H9 (cell line): ENCODE data around the gene NKD1. TPM values are rescaled to one million over a fixed set of nuclear protein-coding genes. Genes with fewer than 3 reads are reported as not detected.

Source experiments
- DNase-seq: peaks from one replicate; pipeline ENCODE4 v3.0.0-alpha.2; 2017
- H2AFZ ChIP-seq: one replicate; pipeline ENCODE4 v1.6.1; 2013; ENCODE audit warnings: mild to moderate bottlenecking, low read length, control low read depth, moderate library complexity
- H2AK5ac ChIP-seq: 2 replicates; pipeline ENCODE4 v1.6.1; 2013; ENCODE audit warnings: low read length, control low read depth, mixed read lengths; ENCODE audit not compliant: insufficient read length
- H2BK120ac ChIP-seq: one replicate; pipeline ENCODE4 v1.6.1; 2013; ENCODE audit warnings: low read depth, mild to moderate bottlenecking, low read length, control low read depth, inconsistent platforms; ENCODE audit not compliant: poor library complexity, severe bottlenecking
- H2BK12ac ChIP-seq: 2 replicates; pipeline ENCODE4 v1.6.1; 2013; ENCODE audit warnings: low read length, control low read depth, mixed read lengths, low read depth; ENCODE audit not compliant: insufficient read length
- H2BK15ac ChIP-seq: 2 replicates; pipeline ENCODE4 v1.6.1; 2013; ENCODE audit warnings: low read depth, low read length, control low read depth
- H2BK20ac ChIP-seq: one replicate; pipeline ENCODE4 v1.6.1; 2013; ENCODE audit warnings: low read depth, mild to moderate bottlenecking, low read length, control low read depth, inconsistent platforms; ENCODE audit not compliant: poor library complexity, severe bottlenecking
- H2BK5ac ChIP-seq: 2 replicates; pipeline ENCODE4 v1.6.1; 2013; ENCODE audit warnings: low read length, control low read depth, mixed read lengths; ENCODE audit not compliant: insufficient read length
- H3K14ac ChIP-seq: 2 replicates; pipeline ENCODE4 v1.6.1; 2013; ENCODE audit warnings: low read length, control low read depth; ENCODE audit not compliant: insufficient read depth
- H3K18ac ChIP-seq: 2 replicates; pipeline ENCODE4 v1.6.1; 2013; ENCODE audit warnings: low read depth, mild to moderate bottlenecking, mixed read lengths, low read length, control low read depth; ENCODE audit not compliant: insufficient read length
- H3K23ac ChIP-seq: 2 replicates; pipeline ENCODE4 v1.6.1; 2013; ENCODE audit warnings: low read length, control low read depth, mixed read lengths, low read depth; ENCODE audit not compliant: insufficient read length
- H3K23me2 ChIP-seq: 2 replicates; pipeline ENCODE4 v1.6.1; 2013; ENCODE audit warnings: low read depth, mild to moderate bottlenecking, mixed read lengths, low read length, control low read depth; ENCODE audit not compliant: insufficient read length, poor library complexity, severe bottlenecking
- H3K27ac ChIP-seq: 2 replicates; pipeline ENCODE4 v1.5.1; 2013; ENCODE audit warnings: low read length, control low read depth, mixed read lengths, low read depth; ENCODE audit not compliant: insufficient read length
- H3K27me3 ChIP-seq: 2 replicates; pipeline ENCODE4 v1.6.1; 2013; ENCODE audit warnings: low read length, control low read depth, inconsistent platforms; ENCODE audit not compliant: insufficient read depth
- H3K4ac ChIP-seq: 2 replicates; pipeline ENCODE4 v1.6.1; 2013; ENCODE audit warnings: low read depth, mild to moderate bottlenecking, control low read depth, inconsistent platforms, low read length, moderate library complexity
- H3K4me1 ChIP-seq: 2 replicates; pipeline ENCODE4 v1.6.1; 2013; ENCODE audit warnings: low read length, control low read depth, inconsistent platforms; ENCODE audit not compliant: insufficient read depth
- H3K4me2 ChIP-seq: 2 replicates; pipeline ENCODE4 v1.6.1; 2013; ENCODE audit warnings: low read length, control low read depth, mixed read lengths; ENCODE audit not compliant: insufficient read length, insufficient read depth
- H3K56ac ChIP-seq: 2 replicates; pipeline ENCODE4 v1.6.1; 2013; ENCODE audit warnings: low read depth, mild to moderate bottlenecking, mixed read lengths, low read length, control low read depth; ENCODE audit not compliant: insufficient read length
- H3K79me1 ChIP-seq: 2 replicates; pipeline ENCODE4 v1.6.1; 2013; ENCODE audit warnings: low read depth, mild to moderate bottlenecking, moderate library complexity, low read length, control low read depth, inconsistent platforms; ENCODE audit not compliant: insufficient read depth, poor library complexity, severe bottlenecking
- H3K79me2 ChIP-seq: 2 replicates; pipeline ENCODE4 v1.6.1; 2013; ENCODE audit warnings: low read length, control low read depth, inconsistent platforms; ENCODE audit not compliant: insufficient read depth
- H3K9ac ChIP-seq: 2 replicates; pipeline ENCODE4 v1.6.1; 2013; ENCODE audit warnings: low read length, control low read depth, mixed read lengths; ENCODE audit not compliant: insufficient read length; ENCODE audit errors: extremely low read depth
- H3K9me3 ChIP-seq: one replicate; pipeline ENCODE4 v1.6.1; 2013; ENCODE audit warnings: low read depth, low read length, inconsistent platforms; ENCODE audit not compliant: control insufficient read depth
- H3T11ph ChIP-seq: one replicate; pipeline ENCODE4 v1.6.1; 2013; ENCODE audit warnings: mild to moderate bottlenecking, low read length, control low read depth, inconsistent platforms
- H4K20me1 ChIP-seq: one replicate; pipeline ENCODE4 v1.6.1; 2013; ENCODE audit not compliant: control insufficient read depth, insufficient read length, insufficient read depth
- H4K5ac ChIP-seq: 2 replicates; pipeline ENCODE4 v1.6.1; 2013; ENCODE audit warnings: low read depth, mild to moderate bottlenecking, mixed read lengths, low read length, control low read depth; ENCODE audit not compliant: insufficient read length
- H4K8ac ChIP-seq: replicated peaks from 2 replicates; pipeline ENCODE4 v1.6.1; 2013; ENCODE audit warnings: low read length, control low read depth, mixed read lengths, low read depth; ENCODE audit not compliant: insufficient read length
- H4K91ac ChIP-seq: 2 replicates; pipeline ENCODE4 v1.6.1; 2013; ENCODE audit warnings: low read depth, mild to moderate bottlenecking, moderate library complexity, mixed read lengths, low read length, control low read depth; ENCODE audit not compliant: insufficient read length
- H3K27ac Mint-ChIP-seq, 3 experiments: 2 replicates in 2 of 3; 3 replicates in 1 of 3; pipeline ENCODE4 v1.8.0; 2020 to 2021; ENCODE audit warnings: mixed read lengths in 3 of 3, mild to moderate bottlenecking in 1 of 3, moderate library complexity in 1 of 3
- H3K27me3 Mint-ChIP-seq: 2 replicates; pipeline ENCODE4 v1.8.0; 2021; ENCODE audit warnings: low read depth, mild to moderate bottlenecking, moderate library complexity, mixed read lengths
- H3K36me3 Mint-ChIP-seq, 3 experiments: 2 replicates in 2 of 3; 3 replicates in 1 of 3; pipeline ENCODE4 v1.8.0; 2020 to 2021; ENCODE audit warnings: low read depth in 3 of 3, mixed read lengths in 3 of 3; ENCODE audit not compliant: insufficient read depth in 1 of 3
- H3K4me1 Mint-ChIP-seq, 2 experiments: 2 replicates each; pipeline ENCODE4 v1.8.0; 2020; ENCODE audit warnings: mixed read lengths in 2 of 2
- H3K4me3 Mint-ChIP-seq, 2 experiments: 2 replicates in 1 of 2; 3 replicates in 1 of 2; pipeline ENCODE4 v1.8.0; 2020 to 2021; ENCODE audit warnings: mild to moderate bottlenecking in 2 of 2, mixed read lengths in 2 of 2, moderate library complexity in 1 of 2
- H3K9me3 Mint-ChIP-seq, 2 experiments: 2 replicates in 1 of 2; 3 replicates in 1 of 2; pipeline ENCODE4 v1.8.0; 2020; ENCODE audit warnings: mild to moderate bottlenecking in 2 of 2, mixed read lengths in 2 of 2, moderate library complexity in 1 of 2
- CTCF ChIP-seq: fragments of 200-600 bp; sonication (generic); conservative IDR thresholded peaks from 3 replicates; pipeline ENCODE4 v1.8.0; 2021; ENCODE audit warnings: antibody characterized with exemption, mild to moderate bottlenecking
- WGBS: extraction: QIAGEN DNeasy Blood & Tissue Kit; methylation state at CpG from one replicate; pipeline ENCODE4 v1.1.7; 2013; ENCODE audit warnings: missing lambda C conversion rate, low lambda C conversion rate, mixed read lengths; ENCODE audit not compliant: insufficient read length; ENCODE audit errors: extremely low coverage; 5-methylcytosine and 5-hydroxymethylcytosine counted together
- total RNA-seq: library from RNA; stranded (reverse); gene quantifications from 2 replicates; pipeline ENCODE4 v1.2.1, GENCODE V29; 2021

Gene NKD1
- total RNA-seq, 1 experiment from 2014 or later = 1.9 TPM

- Mint-ChIP-seq H3K27ac (no peak overlapping the region), H3K4me3 (no peak overlapping the region; a peak in 1 of 5 replicates), H3K36me3 (no peaks in the 10 kb centered on the region; a peak in 1 of 7 replicates), H3K4me1 (peaks cover 7 to 14% of the 10 kb centered on the region in 2 experiments), H3K27me3 (no peaks in the 10 kb centered on the region; the same call in 1 of the 2 replicates), H3K9me3 (no peaks in the 10 kb centered on the region)
- Histone ChIP-seq H3K9me3 (no peaks in the 10 kb centered on the region), H3K79me1 (no peaks in the 10 kb centered on the region), H3K56ac (no peak overlapping the region), H3K18ac (no peak overlapping the region), H2BK20ac (no peak overlapping the region), H4K8ac (no peak overlapping the region), H2BK15ac (no peak overlapping the region), H3K4ac (no peak overlapping the region), H3K27ac (no peak overlapping the region), H3K27me3 (no peaks in the 10 kb centered on the region), H2AK5ac (no peak overlapping the region), H3K4me1 (peaks cover 3% of the 10 kb centered on the region; the same call in 1 of the 2 replicates), H3K79me2 (no peaks in the 10 kb centered on the region), H3K9ac (no peak overlapping the region), H4K91ac (no peak overlapping the region), H2BK120ac (no peak overlapping the region), H3K23me2 (no peaks in the 10 kb centered on the region), H2BK12ac (no peak overlapping the region), H4K20me1 (no peaks in the 10 kb centered on the region), H3K4me2 (no peak overlapping the region), H2BK5ac (no peak overlapping the region), H3T11ph (no peak overlapping the region), H3K23ac (no peak overlapping the region), H4K5ac (no peak overlapping the region), H2AFZ (no peak overlapping the region), H3K14ac (no peak overlapping the region)
- DNase-seq = no peak
- no CpG with 5 or more reads among the region's 8 CpGs for WGBS
- TF ChIP-seq CTCF = no peak
Observed at GRCh38 chr16:50598936-50599361, 50.8 kb downstream of the NKD1 start.
